GM12872 (cell line): ENCODE data around the gene KIF26B.

Experiments used
- CTCF ChIP-seq: IDR thresholded peaks from 3 replicates; pipeline ENCODE4 v1.5.1; 2011; ENCODE audit warnings: low read depth, mild to moderate bottlenecking, low read length, moderate library complexity; ENCODE audit not compliant: insufficient read depth

Gene KIF26B

GRCh38 chr1:245247356-245247755 lies 92.6 kb downstream of the KIF26B start:
- TF ChIP-seq CTCF = no peak

- no peak for TF ChIP-seq CTCF
Observed at GRCh38 chr1:245247801-245248200, 93.0 kb downstream of the KIF26B start.

GRCh38 chr1:245248231-245248731 lies 93.5 kb downstream of the KIF26B start:
- no peak for TF ChIP-seq CTCF

GRCh38 chr1:245255783-245256182 lies 101.0 kb downstream of the KIF26B start:
- no peak for TF ChIP-seq CTCF

- no peak for TF ChIP-seq CTCF
Observed at GRCh38 chr1:245256528-245256927, 101.7 kb downstream of the KIF26B start.

GRCh38 chr1:245258271-245258920 lies 103.6 kb downstream of the KIF26B start:
- TF ChIP-seq CTCF = no peak

- TF ChIP-seq CTCF = no peak
Observed at GRCh38 chr1:245260110-245260882, 105.5 kb downstream of the KIF26B start.
